ENCODE measurements around the gene ILDR2. TPM values are rescaled to one million over a fixed set of nuclear protein-coding genes. Genes with fewer than 3 reads are reported as not detected.

Gene ILDR2
- total and polyA plus RNA-seq, 7 donors: 0.42 to 15.8 (median 8.1) TPM; not detected in 2

- no peak for TF ChIP-seq POLR2AphosphoS5 (IDR thresholded peaks at IDR 0.05)
- TF ChIP-seq EP300 (IDR thresholded peaks at IDR 0.05): no peak
- TF ChIP-seq POLR2A (IDR thresholded peaks at IDR 0.05): no peak
- TF ChIP-seq CTCF (IDR thresholded peaks at IDR 0.05): no peak
- H3K27me3 ChIP-seq: no peaks in the 10 kb centered on the region
- no peak overlapping the region for H3K4me3 ChIP-seq
- H3K36me3 ChIP-seq: no peaks in the 10 kb centered on the region
- intact Hi-C loops (cut with DNase I): loop anchor here (10.0 kb wide), 2 partner anchors 547 to 627 kb away; no protein-coding TSS in a partner anchor
- H3K27ac ChIP-seq: no peak overlapping the region
- DNase-seq: no peak
- H3K4me1 ChIP-seq: peaks cover 0 to 31% (median 26%) of the 10 kb centered on the region in 4 donors
- H3K9me3 ChIP-seq: no peaks in the 10 kb centered on the region
- WGBS, 2 donors: 56 to 64% methylated on average over 3 of the region's 3 CpGs
Measured at GRCh38 chr1:166907763-166908162, 67.6 kb downstream of the ILDR2 start.

- 80 to 83% methylated on average over 4 of the region's 4 CpGs for WGBS, 2 donors
- Histone ChIP-seq H3K4me3 (no peak overlapping the region), H3K27ac (peak overlapping the region in 1 of 4 donors; percentile 84), H3K4me1 (peaks cover 0 to 35% (median 27%) of the 10 kb centered on the region in 4 donors), H3K36me3 (no peaks in the 10 kb centered on the region), H3K9me3 (no peaks in the 10 kb centered on the region), H3K27me3 (no peaks in the 10 kb centered on the region)
- intact Hi-C loops (cut with DNase I): loop anchor here (10.0 kb wide), 2 partner anchors 548 to 628 kb away; no protein-coding TSS in a partner anchor
- no peak for DNase-seq
- no peak for TF ChIP-seq POLR2A (IDR thresholded peaks at IDR 0.05)
- TF ChIP-seq EP300 (IDR thresholded peaks at IDR 0.05): no peak
- no peak for TF ChIP-seq CTCF (IDR thresholded peaks at IDR 0.05)
- TF ChIP-seq POLR2AphosphoS5 (IDR thresholded peaks at IDR 0.05): no peak
Measured at GRCh38 chr1:166907051-166907450, 68.3 kb downstream of the ILDR2 start.

GRCh38 chr1:166906647-166907046, 68.7 kb downstream of the ILDR2 start:
- Histone ChIP-seq H3K27me3 (no peaks in the 10 kb centered on the region), H3K9me3 (no peaks in the 10 kb centered on the region), H3K36me3 (no peaks in the 10 kb centered on the region), H3K4me1 (peaks cover 0 to 39% (median 30%) of the 10 kb centered on the region in 4 donors), H3K4me3 (no peak overlapping the region), H3K27ac (peak overlapping the region in 2 of 4 donors; percentile 72 to 84)
- TF ChIP-seq POLR2A (IDR thresholded peaks at IDR 0.05) (no peak), EP300 (IDR thresholded peaks at IDR 0.05) (no peak)
- DNase-seq: no peak
- intact Hi-C loops (cut with DNase I): loop anchor here (10.0 kb wide), 2 partner anchors 548 to 628 kb away; no protein-coding TSS in a partner anchor
- WGBS, 2 donors: 90 to 92% methylated on average over 3 of the region's 3 CpGs

- 81 to 83% methylated on average over 3 of the region's 3 CpGs for WGBS, 2 donors
- Histone ChIP-seq H3K4me3 (no peak overlapping the region), H3K9me3 (no peaks in the 10 kb centered on the region), H3K27ac (peak overlapping the region in 3 of 4 donors; percentile 64 to 84 (median 72)), H3K27me3 (no peaks in the 10 kb centered on the region), H3K4me1 (peaks cover 0 to 47% (median 37%) of the 10 kb centered on the region in 4 donors), H3K36me3 (no peaks in the 10 kb centered on the region)
- intact Hi-C loops (cut with DNase I): loop anchor here (10.0 kb wide), 2 partner anchors 549 to 629 kb away; no protein-coding TSS in a partner anchor
- TF ChIP-seq POLR2A (IDR thresholded peaks at IDR 0.05): no peak
- TF ChIP-seq POLR2AphosphoS5 (IDR thresholded peaks at IDR 0.05): peak in 1 of 4 donors; percentile 25
- no peak for TF ChIP-seq EP300 (IDR thresholded peaks at IDR 0.05)
- no peak for DNase-seq
Measured at GRCh38 chr1:166905900-166906299, 69.4 kb downstream of the ILDR2 start.

- intact Hi-C loops (cut with DNase I): loop anchor here (10.0 kb wide), 2 partner anchors 550 to 630 kb away; no protein-coding TSS in a partner anchor
- Histone ChIP-seq H3K4me1 (peaks cover 0 to 52% (median 40%) of the 10 kb centered on the region in 4 donors), H3K9me3 (no peaks in the 10 kb centered on the region), H3K27me3 (no peaks in the 10 kb centered on the region), H3K27ac (peak overlapping the region in 3 of 4 donors; percentile 64 to 84 (median 72)), H3K36me3 (no peaks in the 10 kb centered on the region), H3K4me3 (no peak overlapping the region)
- 72 to 78% methylated on average over 2 of the region's 2 CpGs for WGBS, 2 donors
- no peak for DNase-seq
- TF ChIP-seq POLR2A (IDR thresholded peaks at IDR 0.05) (no peak), POLR2AphosphoS5 (IDR thresholded peaks at IDR 0.05) (peak in 3 of 4 donors; percentile 43 to 53 (median 49)), EP300 (IDR thresholded peaks at IDR 0.05) (no peak)
Measured at GRCh38 chr1:166905136-166905535, 70.2 kb downstream of the ILDR2 start.

- peaks cover 0 to 52% (median 40%) of the 10 kb centered on the region in 4 donors for H3K4me1 ChIP-seq
- WGBS, 2 donors: 40 to 80% methylated on average over 1 of the region's 1 CpG
- DNase-seq: no peak
- no peak overlapping the region for H3K27ac ChIP-seq
- TF ChIP-seq CTCF (IDR thresholded peaks at IDR 0.05) (no peak), POLR2AphosphoS5 (IDR thresholded peaks at IDR 0.05) (no peak), POLR2A (IDR thresholded peaks at IDR 0.05) (no peak), EP300 (IDR thresholded peaks at IDR 0.05) (no peak)
- no peak overlapping the region for H3K4me3 ChIP-seq
- H3K27me3 ChIP-seq: no peaks in the 10 kb centered on the region
- intact Hi-C loops (cut with DNase I): loop anchor here (10.0 kb wide), 2 partner anchors 552 to 632 kb away; no protein-coding TSS in a partner anchor
- H3K9me3 ChIP-seq: no peaks in the 10 kb centered on the region
- no peaks in the 10 kb centered on the region for H3K36me3 ChIP-seq
Measured at GRCh38 chr1:166903232-166903631, 72.1 kb downstream of the ILDR2 start.
